ENCODE results near the gene XAB2.

XAB2 gene

GRCh38 chr19:7632340-7633203 is 3.2 kb upstream of the XAB2 start:
- no peak for DNase-seq

GRCh38 chr19:7631577-7631976 is 2.2 kb upstream of the XAB2 start:
- no peak for DNase-seq

DNA sequence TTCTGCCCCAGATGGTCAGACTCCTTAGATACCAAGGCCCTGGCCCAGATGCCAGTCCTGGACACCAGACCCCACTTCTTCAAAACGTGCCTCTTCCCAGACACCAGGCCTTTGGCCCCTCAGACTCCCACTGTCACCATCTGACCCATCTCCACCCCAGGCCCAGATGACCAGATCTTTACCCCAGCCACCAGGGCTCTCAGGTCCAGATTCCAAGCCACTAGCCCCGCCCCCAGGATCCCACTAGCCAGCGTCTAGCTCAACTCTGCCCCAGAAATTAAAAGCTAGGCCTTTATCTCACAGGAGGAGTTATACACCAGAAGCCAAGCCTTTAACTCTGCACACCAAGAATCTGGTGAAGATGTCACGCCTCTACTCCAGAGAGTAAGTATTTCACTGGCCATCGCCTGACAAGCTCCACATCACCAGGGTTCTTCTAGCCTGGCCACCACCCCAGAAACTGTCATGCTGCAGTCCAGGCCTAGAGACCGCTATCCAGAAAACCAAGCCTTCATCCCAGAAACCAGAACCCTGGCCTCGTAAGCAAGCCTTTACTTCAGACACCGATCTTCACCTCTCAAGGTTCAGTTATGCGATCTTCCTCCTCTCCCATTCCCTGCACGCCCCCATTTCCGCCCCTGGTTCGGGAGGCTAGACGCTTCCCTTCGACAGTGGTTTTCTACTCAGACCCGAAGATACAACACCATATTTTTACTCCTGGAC is 595 bp downstream of the XAB2 start:
- DNase-seq = no peak

DNA sequence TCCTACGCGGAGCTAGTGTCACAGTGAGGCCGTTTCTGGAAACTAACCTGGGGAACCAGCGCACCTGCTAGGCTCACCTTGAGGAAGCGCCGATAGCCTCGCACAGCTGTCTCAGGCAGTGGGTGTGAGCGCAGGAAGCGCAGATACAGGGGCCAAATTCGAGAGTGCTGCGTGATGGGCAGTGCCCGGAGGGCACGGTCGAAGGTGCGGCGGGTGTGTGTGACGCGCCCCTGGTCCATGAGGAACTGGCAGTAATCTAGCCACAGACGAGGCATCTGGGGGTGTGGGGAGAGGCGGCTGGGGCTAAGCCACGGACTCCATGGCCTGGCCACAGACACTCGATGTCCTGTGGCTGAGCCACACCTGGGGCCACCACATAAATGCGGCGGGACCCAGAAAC is 2.2 kb downstream of the XAB2 start:
- no peak for DNase-seq

DNA sequence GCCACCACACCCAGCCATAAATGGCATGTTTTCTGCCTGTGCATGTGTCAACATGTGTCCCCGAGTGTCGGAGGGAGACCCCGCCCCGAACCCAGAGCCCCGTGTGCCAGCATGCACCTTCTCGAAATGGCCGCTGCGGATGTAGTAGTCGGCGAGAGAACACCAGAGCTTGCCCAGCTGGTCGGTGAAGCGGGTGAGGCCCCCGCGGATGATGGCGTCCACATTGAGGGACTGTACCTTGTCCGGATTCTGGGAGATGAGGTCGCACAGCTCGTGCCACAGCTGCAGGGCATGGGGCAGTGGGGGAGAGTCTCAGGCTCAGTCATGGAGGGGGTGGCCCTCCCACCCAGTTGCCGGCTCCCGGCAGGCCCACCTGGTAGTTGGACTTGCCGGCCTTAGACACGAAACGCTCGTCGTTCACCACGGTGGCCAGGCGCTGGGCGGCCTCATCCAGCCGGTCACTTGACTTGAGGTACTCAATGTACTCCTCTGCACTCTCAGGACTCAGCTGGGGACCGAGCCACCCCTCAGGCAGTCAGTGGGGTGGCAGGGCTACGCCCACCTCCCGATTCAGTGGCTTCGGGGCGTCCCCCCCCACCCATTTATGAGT is 3.5 kb downstream of the XAB2 start:
- no peak for DNase-seq

DNA sequence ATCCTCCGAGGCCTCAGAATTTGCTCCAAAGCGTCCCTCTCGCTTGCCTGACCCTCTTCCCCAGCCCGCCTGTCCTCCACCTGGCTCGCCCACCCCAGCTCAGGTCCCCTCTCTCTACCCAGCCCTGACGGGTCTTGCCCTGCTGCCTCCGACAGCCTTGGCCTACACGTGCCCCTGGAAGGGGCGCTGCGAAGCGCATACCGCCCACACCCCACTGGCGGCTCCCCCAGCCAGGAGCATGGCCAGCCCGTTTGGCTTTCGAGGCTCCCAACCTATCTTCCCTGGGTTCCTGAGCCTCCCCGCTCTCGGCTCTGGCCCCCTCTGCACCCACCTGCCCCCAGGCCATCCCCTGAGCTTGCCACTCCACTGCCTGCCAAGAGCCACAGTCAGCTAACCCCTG is 4.5 kb downstream of the XAB2 start:
- DNase-seq = no peak

DNA sequence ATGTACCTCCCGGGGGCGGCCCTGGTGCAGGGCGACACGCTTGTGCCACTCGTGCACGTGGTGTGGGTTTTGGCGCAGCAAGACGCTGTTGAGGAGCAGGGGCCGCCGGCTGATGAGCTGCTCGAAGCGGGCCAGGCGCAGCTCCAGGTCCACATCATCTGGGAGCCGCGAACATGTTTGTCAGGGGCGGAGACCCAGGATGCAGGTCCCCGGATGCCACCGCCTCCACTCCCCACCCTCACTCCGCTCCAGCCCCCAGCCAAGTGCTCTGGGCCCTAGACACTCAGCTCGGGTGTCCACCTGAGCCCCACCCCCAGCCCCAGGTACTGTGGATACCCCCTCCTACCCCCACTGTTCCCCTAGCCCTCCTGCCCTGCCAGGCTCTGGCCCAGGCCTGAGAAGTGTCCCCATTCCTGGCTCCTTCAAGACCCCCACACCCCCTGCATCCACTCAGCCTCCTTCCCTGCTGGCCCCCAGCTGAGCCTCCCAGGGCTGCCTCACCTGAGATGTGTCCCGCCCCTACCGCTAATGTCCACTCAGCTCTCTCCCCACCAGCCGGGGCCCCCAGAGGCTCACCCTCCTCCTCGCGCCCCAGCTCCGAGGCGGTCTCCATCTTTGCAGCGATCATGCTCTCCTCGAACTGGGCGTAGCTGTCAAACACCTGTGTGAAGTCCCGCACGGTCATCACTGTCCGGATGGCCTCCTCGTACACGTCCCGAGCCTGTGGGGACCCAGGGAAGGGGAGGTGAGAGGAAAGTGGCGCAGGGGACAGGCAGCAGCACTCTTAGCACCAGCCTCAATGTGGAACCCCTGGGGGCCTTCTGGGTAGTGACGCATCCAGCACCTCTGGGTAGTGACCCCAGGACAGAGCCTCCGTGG is 5.4 kb downstream of the XAB2 start:
- no peak for DNase-seq

DNA sequence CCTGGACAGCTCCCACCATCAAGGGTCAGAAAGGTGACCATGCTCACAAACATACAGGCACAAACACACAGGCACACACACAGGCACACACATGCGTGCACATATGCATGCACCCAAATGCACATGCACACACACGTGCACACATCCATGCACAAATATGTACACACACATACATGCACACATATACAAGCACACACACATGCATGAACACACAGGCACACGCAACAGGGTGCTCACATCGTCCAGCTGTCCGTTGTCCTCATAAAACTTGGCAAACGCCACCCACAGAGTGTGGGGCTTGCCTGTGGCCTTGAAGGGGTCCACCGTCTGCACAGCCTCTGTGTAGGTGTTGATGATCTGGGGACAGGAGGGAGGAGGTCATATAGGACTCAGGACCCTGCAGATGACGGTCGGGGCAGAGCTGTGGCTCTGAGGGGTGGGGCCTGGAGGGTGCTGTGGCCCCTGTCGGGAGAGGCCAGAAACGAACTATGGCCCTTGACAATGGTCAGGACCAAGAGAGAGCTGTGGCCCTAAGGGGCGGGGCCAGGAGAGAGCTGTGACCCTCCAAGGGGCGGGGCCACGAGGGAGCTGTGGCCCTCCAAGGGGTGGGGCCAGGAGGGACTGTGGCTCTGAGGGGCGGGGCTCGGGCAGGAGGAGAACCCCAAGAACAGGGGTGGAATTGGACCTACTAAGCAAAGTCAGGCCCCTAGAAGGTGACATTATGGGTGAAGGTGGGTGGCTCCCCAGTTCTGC is 6.2 kb downstream of the XAB2 start:
- no peak for DNase-seq

GRCh38 chr19:7620442-7621412 is 8.6 kb downstream of the XAB2 start:
- no peak for DNase-seq

GRCh38 chr19:7619671-7620441 is 9.5 kb downstream of the XAB2 start:
- no peak for DNase-seq

DNA sequence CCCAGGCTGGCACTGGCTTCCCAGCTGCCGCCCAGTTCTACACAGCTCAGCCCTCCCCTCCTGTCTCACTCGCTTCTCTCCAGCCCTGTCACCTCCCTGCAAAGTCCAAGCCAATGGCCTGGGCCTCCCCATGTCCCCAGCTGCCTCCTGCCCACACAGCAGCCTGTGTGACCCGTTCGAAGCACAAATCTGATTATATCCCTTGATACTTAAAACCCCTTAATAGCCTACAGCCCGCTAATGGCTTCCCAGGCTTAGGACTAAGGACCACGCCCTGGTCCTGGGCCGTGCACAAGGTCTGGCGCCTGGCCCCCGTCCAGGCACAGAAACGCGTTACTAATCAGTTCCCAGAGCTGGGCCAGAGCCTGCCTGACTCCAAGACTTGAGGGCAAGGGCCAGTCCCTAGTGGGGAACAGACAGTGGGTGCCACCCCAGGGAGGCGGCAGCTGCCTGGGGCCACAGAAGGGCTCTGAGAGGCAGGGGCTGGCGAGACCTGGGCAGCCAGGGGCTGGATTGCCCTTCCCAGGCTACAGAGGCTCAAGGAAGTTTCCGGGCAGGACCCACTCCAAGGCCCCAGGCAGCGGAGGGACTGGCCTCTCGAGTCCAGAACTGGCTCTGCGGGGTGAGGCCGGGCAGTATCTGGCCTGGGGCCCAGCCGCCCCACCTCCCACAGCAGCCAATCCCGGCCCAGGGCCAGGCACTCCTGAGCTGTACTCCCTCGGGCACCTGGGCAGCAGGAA is 10.4 kb downstream of the XAB2 start:
- no peak for DNase-seq

GRCh38 chr19:7618348-7618747 is 11.0 kb downstream of the XAB2 start:
- no peak for DNase-seq

- no peak for DNase-seq
Measured at GRCh38 chr19:7617735-7618134, 11.6 kb downstream of the XAB2 start.

- DNase-seq = no peak
Measured at GRCh38 chr19:7617172-7617571, 12.2 kb downstream of the XAB2 start.

DNA sequence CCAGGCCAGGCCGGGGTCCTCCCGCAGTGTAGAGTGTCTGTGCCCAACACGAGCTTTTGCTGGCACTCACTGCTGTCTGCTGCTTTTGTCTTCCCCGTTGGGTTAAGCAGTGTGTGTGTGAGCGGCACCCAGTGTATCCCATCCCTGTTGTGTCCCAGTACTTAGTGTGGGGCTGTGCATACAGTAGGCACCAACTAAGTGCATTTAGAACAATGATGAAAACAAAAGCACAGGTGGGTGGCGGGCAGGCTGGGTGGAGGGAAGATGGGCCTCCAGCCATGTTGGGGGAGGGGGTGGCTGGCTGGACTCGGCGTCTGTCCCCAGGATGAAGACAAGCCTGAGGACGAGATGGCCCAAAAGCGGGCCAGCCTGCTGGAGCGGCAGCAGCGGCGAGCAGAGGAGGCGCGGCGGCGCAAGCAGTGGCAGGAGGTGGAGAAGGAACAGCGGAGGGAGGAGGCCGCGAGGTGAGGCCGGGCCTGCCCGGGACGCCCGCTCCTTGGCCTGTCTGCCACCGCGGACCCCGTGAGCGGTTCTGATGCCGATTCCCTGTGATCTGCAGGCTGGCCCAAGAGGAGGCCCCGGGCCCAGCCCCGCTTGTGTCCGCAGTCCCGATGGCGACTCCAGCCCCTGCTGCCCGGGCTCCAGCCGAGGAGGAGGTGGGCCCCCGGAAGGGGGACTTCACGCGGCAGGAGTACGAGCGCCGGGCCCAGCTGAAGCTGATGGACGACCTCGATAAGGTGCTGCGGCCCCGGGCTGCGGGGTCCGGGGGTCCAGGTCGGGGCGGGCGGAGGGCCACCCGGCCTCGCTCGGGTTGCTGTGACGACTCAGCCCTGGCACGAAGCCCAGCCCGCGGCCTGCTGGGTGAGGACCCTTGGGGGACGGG is 14.2 kb downstream of the XAB2 start:
- DNase-seq = no peak

- DNase-seq = no peak
Measured at GRCh38 chr19:7612282-7613274, 16.8 kb downstream of the XAB2 start.
